Uterus (tissue), 2 donors: Measurements from ENCODE around the gene CFAP210.

ENCODE experiments used
- POLR2A ChIP-seq, 2 donors: fragments of 450-650 bp; IDR thresholded peaks; one replicate each; pipeline ENCODE4 v1.6.1; 2016; ENCODE audit warnings: antibody characterized with exemption in 2 of 2, mild to moderate bottlenecking in 1 of 2, moderate library complexity in 1 of 2
- TF ChIP-seq, protein P1 (sequence below), 4 experiments: fragments of 200-600 bp in 2 of 4; fragments of 450-650 bp in 2 of 4; sonication (generic) in 2 of 4; IDR thresholded peaks; one replicate each; pipeline ENCODE4 v1.5.1; 2016 to 2019; ENCODE audit warnings: antibody characterized with exemption in 4 of 4, mild to moderate bottlenecking in 2 of 4, moderate library complexity in 1 of 4

DNA sequence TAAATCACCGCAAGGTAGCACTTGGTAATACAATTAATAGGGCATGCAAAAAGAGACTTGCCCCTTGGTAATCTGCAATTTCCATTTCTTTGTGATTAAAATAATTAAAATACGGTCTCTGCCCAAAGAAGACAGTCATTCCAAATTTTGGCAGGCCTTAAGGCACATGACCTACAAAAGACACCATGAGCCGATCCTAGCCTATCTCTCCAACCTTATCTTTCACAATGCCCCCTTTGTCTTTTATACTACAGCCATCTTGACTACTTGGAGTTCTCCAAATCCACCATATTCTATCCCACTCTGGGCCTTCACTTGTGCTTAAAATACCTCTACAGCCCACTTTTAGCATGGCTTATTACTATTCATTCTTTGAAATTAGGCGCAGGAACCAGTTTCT lies 23.3 kb downstream of the CFAP210 start:
- TF ChIP-seq, protein P1, sequence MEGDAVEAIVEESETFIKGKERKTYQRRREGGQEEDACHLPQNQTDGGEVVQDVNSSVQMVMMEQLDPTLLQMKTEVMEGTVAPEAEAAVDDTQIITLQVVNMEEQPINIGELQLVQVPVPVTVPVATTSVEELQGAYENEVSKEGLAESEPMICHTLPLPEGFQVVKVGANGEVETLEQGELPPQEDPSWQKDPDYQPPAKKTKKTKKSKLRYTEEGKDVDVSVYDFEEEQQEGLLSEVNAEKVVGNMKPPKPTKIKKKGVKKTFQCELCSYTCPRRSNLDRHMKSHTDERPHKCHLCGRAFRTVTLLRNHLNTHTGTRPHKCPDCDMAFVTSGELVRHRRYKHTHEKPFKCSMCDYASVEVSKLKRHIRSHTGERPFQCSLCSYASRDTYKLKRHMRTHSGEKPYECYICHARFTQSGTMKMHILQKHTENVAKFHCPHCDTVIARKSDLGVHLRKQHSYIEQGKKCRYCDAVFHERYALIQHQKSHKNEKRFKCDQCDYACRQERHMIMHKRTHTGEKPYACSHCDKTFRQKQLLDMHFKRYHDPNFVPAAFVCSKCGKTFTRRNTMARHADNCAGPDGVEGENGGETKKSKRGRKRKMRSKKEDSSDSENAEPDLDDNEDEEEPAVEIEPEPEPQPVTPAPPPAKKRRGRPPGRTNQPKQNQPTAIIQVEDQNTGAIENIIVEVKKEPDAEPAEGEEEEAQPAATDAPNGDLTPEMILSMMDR (IDR thresholded peaks at IDR 0.05) = no peak
- TF ChIP-seq POLR2A (IDR thresholded peaks at IDR 0.05) = no peak
